AG04449 (cell line): ENCODE data around the gene VPS13D.

Experiments
- CTCF ChIA-PET: fragments of 350-600 bp; formaldehyde crosslinking; extraction: SDS; loops from one replicate; lab custom pipeline; 2021; ENCODE audit warnings: antibody characterized with exemption; lab: Yijun Ruan, JAX
- POLR2A ChIA-PET: fragments of 400-600, 350-600 bp; formaldehyde crosslinking; extraction: SDS; loops from one replicate; lab custom pipeline; 2020; ENCODE audit warnings: antibody characterized with exemption, inconsistent platforms; lab: Yijun Ruan, JAX
- DNase-seq: peaks from one replicate; pipeline ENCODE4 v3.0.0-alpha.2; 2010; ENCODE audit warnings: low read depth, low spot score
- H3K4me3 ChIP-seq: 2 replicates; pipeline ENCODE4 v1.5.1; 2011; ENCODE audit warnings: low read depth, mild to moderate bottlenecking, control low read depth, low read length
- CTCF ChIP-seq: IDR thresholded peaks from one replicate; pipeline ENCODE4 v1.5.1; 2011; ENCODE audit warnings: mild to moderate bottlenecking, moderate library complexity, low read length, control low read depth, inconsistent platforms; ENCODE audit not compliant: insufficient read depth; ENCODE audit errors: missing control alignments

Gene VPS13D

GRCh38 chr1:12370333-12370975, 140.6 kb downstream of the VPS13D start:
- ChIA-PET POLR2A (no interaction called here), CTCF (interaction anchor here (1.1 kb wide), 1 partner anchor 45 kb away, joined by 3 read pairs; no protein-coding TSS in a partner anchor)
- H3K4me3 ChIP-seq: no peak overlapping the region
- DNase-seq: no peak
- TF ChIP-seq CTCF: no peak

GRCh38 chr1:12371053-12371452, 141.2 kb downstream of the VPS13D start:
- DNase-seq: no peak
- ChIA-PET CTCF (no interaction called here), POLR2A (no interaction called here)
- no peak overlapping the region for H3K4me3 ChIP-seq
- no peak for TF ChIP-seq CTCF

DNA sequence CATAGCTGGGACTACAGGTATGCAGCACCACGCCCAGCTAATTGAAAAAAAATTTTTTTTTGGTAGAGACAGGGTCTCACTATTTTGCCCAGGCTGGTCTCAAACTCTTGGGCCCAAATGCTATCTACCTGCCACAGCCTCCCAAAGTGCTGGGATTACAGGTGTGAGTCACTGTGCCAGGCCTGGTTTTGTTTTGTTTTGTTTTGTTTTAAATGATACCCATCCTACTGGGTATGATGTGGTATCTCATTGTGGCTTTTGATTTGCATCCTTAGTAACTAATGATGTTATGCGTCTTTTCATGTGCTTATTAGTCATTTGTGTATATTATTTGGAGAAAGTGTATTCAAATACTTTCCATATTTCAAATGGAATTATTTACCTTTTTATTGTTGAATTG, 142.3 kb downstream of the VPS13D start:
- ChIA-PET CTCF (no interaction called here), POLR2A (no interaction called here)
- no peak for DNase-seq
- no peak overlapping the region for H3K4me3 ChIP-seq
- no peak for TF ChIP-seq CTCF

DNA sequence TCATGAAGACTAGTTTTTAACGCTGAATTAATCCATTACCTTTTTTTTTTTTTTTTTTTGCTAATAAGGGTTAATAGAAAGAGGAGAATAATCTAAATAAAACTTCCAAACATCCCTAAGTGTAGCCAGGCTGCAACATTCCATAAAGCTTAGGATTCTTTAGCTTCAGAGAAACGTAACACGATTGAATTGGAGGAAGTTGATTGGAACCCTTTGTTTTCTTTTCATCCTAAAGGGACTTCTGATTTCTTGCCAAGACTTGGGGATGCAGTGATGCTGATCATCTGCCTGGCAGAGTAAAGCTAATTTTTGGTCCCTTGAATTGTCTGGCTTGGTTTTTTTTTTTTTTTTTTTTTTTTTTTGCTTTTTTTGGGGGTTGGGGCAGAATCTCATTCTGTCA, 142.9 kb downstream of the VPS13D start:
- no peak for DNase-seq
- ChIA-PET CTCF (interaction anchor here (1.4 kb wide), 1 partner anchor 10 kb away, joined by 4 read pairs; no protein-coding TSS in a partner anchor), POLR2A (no interaction called here)
- TF ChIP-seq CTCF: no peak
- no peak overlapping the region for H3K4me3 ChIP-seq

GRCh38 chr1:12375133-12375829, 145.5 kb downstream of the VPS13D start:
- CTCF ChIA-PET: interaction anchor here (2.3 kb wide), 1 partner anchor 10 kb away, joined by 6 read pairs; no protein-coding TSS in a partner anchor
- no peak overlapping the region for H3K4me3 ChIP-seq
- POLR2A ChIA-PET: no interaction called here
- TF ChIP-seq CTCF: no peak
- no peak for DNase-seq
